ENCODE data around the gene BOD1L1.

GRCh38 chr4:13640149-13640940 lies 12.8 kb upstream of the BOD1L1 start:
- no peak for TF ChIP-seq CTCF (tag by site-specific recombination; IDR thresholded peaks at IDR 0.05)
- TF ChIP-seq PATZ1 (tag by site-specific recombination; IDR thresholded peaks at IDR 0.05) = peak; percentile 90
- peak; percentile 94 for TF ChIP-seq SP7 (tag by site-specific recombination; IDR thresholded peaks at IDR 0.05)
- no peak for TF ChIP-seq MEIS1 (CRISPR knock-in tag; IDR thresholded peaks at IDR 0.05; ENCODE audit: borderline replicate concordance)
- no peak for TF ChIP-seq ZNF292 (tag by site-specific recombination; IDR thresholded peaks at IDR 0.05; ENCODE audit: borderline replicate concordance, low read depth)
- no peak for TF ChIP-seq ZNF416 (tag by site-specific recombination; IDR thresholded peaks at IDR 0.05)
- TF ChIP-seq ZNF274 (IDR thresholded peaks at IDR 0.05; ENCODE audit: low read length) = no peak
- TF ChIP-seq ZNF274 (tag by site-specific recombination; IDR thresholded peaks at IDR 0.05; ENCODE audit: borderline replicate concordance) = no peak
- peak; percentile 78 for TF ChIP-seq ZBTB44 (tag by site-specific recombination; IDR thresholded peaks at IDR 0.05)
- no peak for TF ChIP-seq ZNF266 (tag by site-specific recombination; IDR thresholded peaks at IDR 0.05; ENCODE audit: low read depth)
- no peak for TF ChIP-seq YY1 (tag by site-specific recombination; IDR thresholded peaks at IDR 0.05)
- peak; percentile 90 for TF ChIP-seq BCL11A (tag by site-specific recombination; IDR thresholded peaks at IDR 0.05; ENCODE audit: low read depth)
- peak; percentile 71 for TF ChIP-seq ZXDB (tag by site-specific recombination; IDR thresholded peaks at IDR 0.05)
- no peak for TF ChIP-seq REST (tag by site-specific recombination; IDR thresholded peaks at IDR 0.05)
- TF ChIP-seq ZBTB8A (tag by site-specific recombination; IDR thresholded peaks at IDR 0.05) = 0 out of 2 replicates have a peak, but pooled peaks have one; percentile 19
